ENCODE measurements around the gene IRGM. TPM values are rescaled to one million over a fixed set of nuclear protein-coding genes. Genes with fewer than 3 reads are reported as not detected.
A peak's percentile ranks its signal among the peaks of the same experiment; 100 is the strongest.

IRGM gene
- total RNA-seq, 4 donors from 2014 or later: not detected

GRCh38 chr5:150895431-150896428 lies 49.4 kb downstream of the IRGM start:
- Histone ChIP-seq H3K36me3 (peaks cover 0 to 28% of the 10 kb centered on the region in 2 donors), H3K27ac (no peak overlapping the region), H3K4me1 (no peaks in the 10 kb centered on the region), H3K27me3 (peaks cover 0 to 3% (median 0%) of the 10 kb centered on the region in 3 donors), H3K9me3 (peaks cover 11 to 77% (median 19%) of the 10 kb centered on the region in 3 donors), H3K4me3 (peak overlapping the region in 1 of 4 donors; percentile 23)
- ATAC-seq (no peak), DNase-seq (no peak)
- TF ChIP-seq POLR2A (IDR thresholded peaks at IDR 0.05): no peak
- TF ChIP-seq CTCF (IDR thresholded peaks at IDR 0.05 in 4 of 5, conservative IDR thresholded peaks at IDR 0.05 in 1 of 5): no peak
- in situ Hi-C loops (cut with MboI; ENCODE audit: low sequenced_read_pairs in 4 of 4) (no loop called here), intact Hi-C loops (cut with DNase I; ENCODE audit: low total_unique reads) (no loop called here)

Other genes starting within 250 kb of the IRGM start
- 100 to 1,000 TPM; 419 to 569 (median 539) TPM for gene SYNPO, start 205.9 kb upstream of the IRGM start, total RNA-seq
- gene MYOZ3, start 185.3 kb upstream of the IRGM start, total RNA-seq: 10 to 100 TPM in 3 of 4 donors, 1 to 10 TPM in 1; 4.8 to 12.6 (median 11.3) TPM
- 10 to 100 TPM; 22.5 to 31.0 (median 26.2) TPM for gene RBM22, start 145.5 kb upstream of the IRGM start, total RNA-seq
- 10 to 100 TPM; 66.6 to 92.6 (median 72.8) TPM for gene DCTN4, start 87.5 kb upstream of the IRGM start, total RNA-seq
- gene SMIM3, start 67.8 kb upstream of the IRGM start, total RNA-seq: 10 to 100 TPM; 14.2 to 17.9 (median 15.4) TPM
- gene ZNF300, start 58.5 kb downstream of the IRGM start, total RNA-seq: under 1 TPM; 0.07 to 0.36 (median 0.25) TPM
- 1,000 to 10,000 TPM in 1 of 4 donors, 100 to 1,000 TPM in 3; 504 to 1,227 (median 655) TPM for gene GPX3, start 174.1 kb downstream of the IRGM start, total RNA-seq
- 100 to 1,000 TPM; 112 to 228 (median 188) TPM for gene TNIP1, start 234.5 kb downstream of the IRGM start, total RNA-seq